Panc1 (cell line): ENCODE data around the gene HOXD11. TPM values are rescaled to one million over a fixed set of nuclear protein-coding genes. Genes with fewer than 3 reads are reported as not detected.

Source experiments
- ATAC-seq: fragments of 200-7000 bp; cut with Tn5 transposase; 2 replicates; pipeline ENCODE4 v1.9.1; 2020; ENCODE audit warnings: mild to moderate bottlenecking, moderate library complexity
- BruUV-seq: library from RNA; stranded (reverse); fragments of 400-500 nt; replicated peaks from 2 replicates; lab custom pipeline; 2021; lab: Mats Ljungman, UMichigan
- CTCF ChIA-PET: fragments of 300-600 bp; sonication (Branson Sonifier 250); formaldehyde crosslinking; loops from one replicate; lab custom pipeline; 2022; ENCODE audit warnings: antibody characterized with exemption; lab: Charles Lee
- POLR2A ChIA-PET: fragments of 300-600 bp; sonication (Branson Sonifier 250); formaldehyde crosslinking; loops from one replicate; lab custom pipeline; 2022; ENCODE audit warnings: antibody characterized with exemption; lab: Charles Lee
- DNase-seq: peaks from one replicate; pipeline ENCODE4 v3.0.0-alpha.2; 2010; ENCODE audit warnings: low read depth, low spot score
- H3K27ac ChIP-seq: 2 replicates; pipeline ENCODE4 v1.5.1; 2011; ENCODE audit warnings: mild to moderate bottlenecking, low read length, inconsistent platforms
- H3K27me3 ChIP-seq: fragments of 200-500 bp; sonication (Bioruptor generic); 2 replicates; pipeline ENCODE4 v1.6.0; 2014; ENCODE audit warnings: low read length, inconsistent platforms; ENCODE audit not compliant: control insufficient read depth, insufficient read depth
- H3K36me3 ChIP-seq: fragments of 200-500 bp; sonication (Bioruptor generic); 2 replicates; pipeline ENCODE4 v1.5.1; 2014; ENCODE audit warnings: inconsistent platforms, mild to moderate bottlenecking, low read length, moderate library complexity; ENCODE audit not compliant: control insufficient read depth, insufficient read depth
- H3K4me1 ChIP-seq: 2 replicates; pipeline ENCODE4 v1.5.1; 2011; ENCODE audit warnings: inconsistent platforms, mild to moderate bottlenecking, low read length, moderate library complexity; ENCODE audit not compliant: control insufficient read depth, insufficient read depth
- H3K4me3 ChIP-seq, 2 experiments: 2 replicates each; pipeline ENCODE4 v1.5.1; 2011 to 2012; ENCODE audit warnings: low read depth in 2 of 2, low read length in 2 of 2, mild to moderate bottlenecking in 2 of 2, inconsistent platforms in 1 of 2, moderate library complexity in 1 of 2
- H3K9me3 ChIP-seq: fragments of 200-500 bp; sonication (Bioruptor generic); 2 replicates; pipeline ENCODE4 v1.5.1; 2014; ENCODE audit warnings: low read depth, mild to moderate bottlenecking, inconsistent platforms, low read length, moderate library complexity; ENCODE audit not compliant: control insufficient read depth, insufficient read depth
- CTCF ChIP-seq: fragments of 450-650 bp; IDR thresholded peaks from 2 replicates; pipeline ENCODE4 v1.5.1; 2017; ENCODE audit warnings: mild to moderate bottlenecking
- POLR2AphosphoS5 ChIP-seq: IDR thresholded peaks from 2 replicates; pipeline ENCODE4 v1.6.1; 2012; ENCODE audit warnings: mild to moderate bottlenecking, low read depth, low read length, moderate library complexity
- REST ChIP-seq, 2 experiments: IDR thresholded peaks; 2 replicates each; pipeline ENCODE4 v1.6.1; 2011 to 2012; ENCODE audit warnings: low read depth in 2 of 2, control low read depth in 1 of 2, low read length in 1 of 2, mild to moderate bottlenecking in 1 of 2, moderate library complexity in 1 of 2; ENCODE audit not compliant: insufficient read depth in 1 of 2
- SIN3A ChIP-seq: IDR thresholded peaks from 2 replicates; pipeline ENCODE4 v1.6.1; 2012; ENCODE audit warnings: low read depth, mild to moderate bottlenecking, low read length, moderate library complexity, borderline replicate concordance; ENCODE audit not compliant: insufficient read depth
- TCF7L2 ChIP-seq: IDR thresholded peaks from 2 replicates; pipeline ENCODE4 v1.6.1; 2011; ENCODE audit warnings: mild to moderate bottlenecking, low read depth, low read length, inconsistent platforms
- in situ Hi-C: cut with HindIII; loops from 2 replicates; pipeline ENCODE4 v1.10.0; 2016; ENCODE audit warnings: low sequenced_read_pairs, low pct_unique_long_range_greater_than_20kb
- intact Hi-C: fragments of 100-400 bp; cut with micrococcal nuclease; formaldehyde crosslinking; loops from one replicate; pipeline ENCODE4 v1.10.0; 2022; ENCODE audit not compliant: unreplicated experiment
- total RNA-seq: library from RNA; stranded (reverse); gene quantifications from one replicate; pipeline ENCODE4 v1.2.1, GENCODE V29; 2021; ENCODE audit not compliant: unreplicated experiment

Gene HOXD11
- total RNA-seq, 1 experiment from 2014 or later, result 0.49 TPM

- Histone ChIP-seq H3K27ac (no peak overlapping the region), H3K36me3 (no peaks in the 10 kb centered on the region), H3K4me1 (peaks cover 3% of the 10 kb centered on the region; the same call in 1 of the 2 replicates), H3K4me3 (peak overlapping the region; percentile 51 to 63; a peak in 3 of 4 replicates), H3K27me3 (peaks cover 2% of the 10 kb centered on the region; the same call in 1 of the 2 replicates), H3K9me3 (no peaks in the 10 kb centered on the region)
- ChIA-PET CTCF (interaction anchor here (0.7 kb wide), 1 partner anchor 396 kb away, joined by 6 read pairs; no protein-coding TSS in a partner anchor), POLR2A (no interaction called here)
- BruUV-seq, result no TSS peak
- TF ChIP-seq REST (IDR thresholded peaks at IDR 0.05; ENCODE audit: insufficient read depth in 1 of 2, low read depth in 2 of 2, low read length in 1 of 2), result no peak
- no peak for TF ChIP-seq SIN3A
- no peak for TF ChIP-seq TCF7L2
- TF ChIP-seq POLR2AphosphoS5, result no peak
- TF ChIP-seq CTCF, result no peak
- in situ Hi-C loops, result no loop called here
- DNase-seq (no peak), ATAC-seq (0 out of 2 replicates have a peak, but pooled peaks have one; percentile 36)
- intact Hi-C loops, result no loop called here
Observed at GRCh38 chr2:176158186-176158591, 51.1 kb downstream of the HOXD11 start.

- Histone ChIP-seq H3K27ac (no peak overlapping the region), H3K4me3 (no peak overlapping the region), H3K27me3 (peaks cover 2% of the 10 kb centered on the region; the same call in 1 of the 2 replicates), H3K9me3 (no peaks in the 10 kb centered on the region), H3K4me1 (peaks cover 3% of the 10 kb centered on the region; the same call in 1 of the 2 replicates), H3K36me3 (no peaks in the 10 kb centered on the region)
- in situ Hi-C loops, result no loop called here
- TF ChIP-seq CTCF (no peak), TCF7L2 (no peak), SIN3A (no peak), REST (IDR thresholded peaks at IDR 0.05; ENCODE audit: insufficient read depth in 1 of 2, low read depth in 2 of 2, low read length in 1 of 2) (no peak), POLR2AphosphoS5 (no peak)
- intact Hi-C loops, result no loop called here
- POLR2A ChIA-PET, result no interaction called here
- CTCF ChIA-PET, result no interaction called here
- BruUV-seq, result no TSS peak
- DNase-seq (no peak), ATAC-seq (no peak)
Observed at GRCh38 chr2:176158855-176159662, 52.0 kb downstream of the HOXD11 start.
